GM21526 (cell line): ENCODE results near the gene ANO2.

Experiments used
- ATAC-seq: cut with Tn5 transposase; IDR thresholded peaks from one replicate; pipeline ENCODE4 v1.9.1; 2021; ENCODE audit warnings: moderate library complexity; ENCODE audit not compliant: unreplicated experiment, low FRiP score

ANO2 gene

GRCh38 chr12:5785601-5786000, 159.5 kb downstream of the ANO2 start:
- no peak for ATAC-seq

- ATAC-seq, result no peak
Measured at GRCh38 chr12:5784462-5785130, 160.5 kb downstream of the ANO2 start.

GRCh38 chr12:5783289-5783920, 161.7 kb downstream of the ANO2 start:
- ATAC-seq, result no peak

GRCh38 chr12:5780536-5780935, 164.5 kb downstream of the ANO2 start:
- no peak for ATAC-seq

- no peak for ATAC-seq
Measured at GRCh38 chr12:5779401-5779800, 165.7 kb downstream of the ANO2 start.

GRCh38 chr12:5778821-5779220, 166.2 kb downstream of the ANO2 start:
- no peak for ATAC-seq

GRCh38 chr12:5777451-5777850, 167.6 kb downstream of the ANO2 start:
- no peak for ATAC-seq

GRCh38 chr12:5776091-5776490, 169.0 kb downstream of the ANO2 start:
- no peak for ATAC-seq

GRCh38 chr12:5773550-5773949, 171.5 kb downstream of the ANO2 start:
- no peak for ATAC-seq

GRCh38 chr12:5771756-5772155, 173.3 kb downstream of the ANO2 start:
- ATAC-seq, result no peak

GRCh38 chr12:5770727-5771126, 174.3 kb downstream of the ANO2 start:
- no peak for ATAC-seq

- no peak for ATAC-seq
Measured at GRCh38 chr12:5768581-5769196, 176.4 kb downstream of the ANO2 start.

- no peak for ATAC-seq
Measured at GRCh38 chr12:5768171-5768570, 176.9 kb downstream of the ANO2 start.

GRCh38 chr12:5758347-5758746, 186.7 kb downstream of the ANO2 start:
- ATAC-seq, result no peak

GRCh38 chr12:5756338-5756842, 188.7 kb downstream of the ANO2 start:
- ATAC-seq, result no peak

- no peak for ATAC-seq
Measured at GRCh38 chr12:5748027-5748426, 197.0 kb downstream of the ANO2 start.

- no peak for ATAC-seq
Measured at GRCh38 chr12:5746917-5747316, 198.1 kb downstream of the ANO2 start.

GRCh38 chr12:5746036-5746908, 198.8 kb downstream of the ANO2 start:
- no peak for ATAC-seq

GRCh38 chr12:5745251-5745888, 199.7 kb downstream of the ANO2 start:
- ATAC-seq, result peak; percentile 79

- ATAC-seq, result no peak
Measured at GRCh38 chr12:5742258-5742657, 202.8 kb downstream of the ANO2 start.
